ENCODE data around the gene QRICH2. TPM values are rescaled to one million over a fixed set of nuclear protein-coding genes. Genes with fewer than 3 reads are reported as not detected.

QRICH2 gene
- total and polyA plus RNA-seq, 9 of the 15 experiments (the other 6 are each of a cell fraction or from before 2014, with no cell fraction given), result 0.03 to 1.6 (median 0.81) TPM

GRCh38 chr17:76246080-76247066, 61.7 kb downstream of the QRICH2 start (continued):
- TF ChIP-seq CHD7 (IDR thresholded peaks at IDR 0.05; ENCODE audit: low read depth, low read length) (peak; percentile 84), AFF4 (CRISPR knock-in tag; IDR thresholded peaks at IDR 0.05) (no peak), PURB (CRISPR knock-in tag; IDR thresholded peaks at IDR 0.05; ENCODE audit: low read depth) (no peak), DNMT1 (IDR thresholded peaks at IDR 0.05) (no peak), ZNF197 (CRISPR knock-in tag; IDR thresholded peaks at IDR 0.05; ENCODE audit: low read depth) (no peak), PHB2 (IDR thresholded peaks at IDR 0.05; ENCODE audit: low read depth) (no peak), YY1 (IDR thresholded peaks at IDR 0.05; ENCODE audit: borderline replicate concordance in 1 of 3, control insufficient read depth in 1 of 3, extremely low read depth in 1 of 3, insufficient read depth in 3 of 3, insufficient read length in 1 of 3, insufficient replicate concordance in 2 of 3, low read depth in 1 of 3, low read length in 2 of 3) (no peak), FOXK2 (conservative IDR thresholded peaks at IDR 0.05 in 1 of 2, IDR thresholded peaks at IDR 0.05 in 1 of 2; ENCODE audit: low read depth in 2 of 2) (peak; percentile 41 to 65; a peak in 2 of 4 replicates)

Measured in K562 (cell line).